ENCODE results near the gene EHMT1.
A peak's percentile ranks its signal among the peaks of the same experiment; 100 is the strongest.

EHMT1 gene

GRCh38 chr9:137588311-137588710 lies 30.5 kb upstream of the EHMT1 start:
- Mint-ChIP-seq H3K27me3 (ENCODE audit: low read depth) (no peaks in the 10 kb centered on the region), H3K36me3 (ENCODE audit: low read depth) (peaks cover 30% of the 10 kb centered on the region), H3K4me3 (peak overlapping the region; percentile 87 to 91 (median 90)), H3K9me3 (no peaks in the 10 kb centered on the region), H3K4me1 (peaks cover 11% of the 10 kb centered on the region), H3K27ac (no peak overlapping the region)
- TF ChIP-seq CTCF (IDR thresholded peaks at IDR 0.05; ENCODE audit: unreplicated experiment in 3 of 3): no peak

GRCh38 chr9:137588891-137589290 lies 29.9 kb upstream of the EHMT1 start:
- H3K9me3 Mint-ChIP-seq: no peaks in the 10 kb centered on the region
- no peak for TF ChIP-seq CTCF (IDR thresholded peaks at IDR 0.05; ENCODE audit: unreplicated experiment in 3 of 3)
- peaks cover 25% of the 10 kb centered on the region for H3K36me3 Mint-ChIP-seq (ENCODE audit: low read depth)
- no peaks in the 10 kb centered on the region for H3K27me3 Mint-ChIP-seq (ENCODE audit: low read depth)
- H3K27ac Mint-ChIP-seq: peak overlapping the region in 1 of 3 experiments; percentile 41
- H3K4me3 Mint-ChIP-seq: peak overlapping the region; percentile 87 to 91 (median 90)
- H3K4me1 Mint-ChIP-seq: peaks cover 11% of the 10 kb centered on the region

- Mint-ChIP-seq H3K4me1 (peaks cover 11% of the 10 kb centered on the region), H3K27ac (no peak overlapping the region), H3K27me3 (ENCODE audit: low read depth) (no peaks in the 10 kb centered on the region), H3K4me3 (peak overlapping the region; percentile 87 to 91 (median 90)), H3K36me3 (ENCODE audit: low read depth) (peaks cover 23% of the 10 kb centered on the region), H3K9me3 (no peaks in the 10 kb centered on the region)
- no peak for TF ChIP-seq CTCF (IDR thresholded peaks at IDR 0.05; ENCODE audit: unreplicated experiment in 3 of 3)
These were observed 29.2 kb upstream of the EHMT1 start for GRCh38 chr9:137589441-137590122.

GRCh38 chr9:137590123-137590468 lies 28.7 kb upstream of the EHMT1 start:
- H3K9me3 Mint-ChIP-seq: no peaks in the 10 kb centered on the region
- no peak overlapping the region for H3K4me3 Mint-ChIP-seq
- peaks cover 19% of the 10 kb centered on the region for H3K36me3 Mint-ChIP-seq (ENCODE audit: low read depth)
- no peak for TF ChIP-seq CTCF (IDR thresholded peaks at IDR 0.05; ENCODE audit: unreplicated experiment in 3 of 3)
- no peak overlapping the region for H3K27ac Mint-ChIP-seq
- no peaks in the 10 kb centered on the region for H3K27me3 Mint-ChIP-seq (ENCODE audit: low read depth)
- peaks cover 11% of the 10 kb centered on the region for H3K4me1 Mint-ChIP-seq

GRCh38 chr9:137590469-137591383 lies 28.1 kb upstream of the EHMT1 start, which contains the start of gene ZMYND19:
Gene ZMYND19, minus strand, starts transcription at chr9:137590512. Its CDS starts 249 bp downstream, at chr9:137590263.
- Mint-ChIP-seq H3K4me3 (peak within 1 kb of the TSS; percentile 91 to 99 (median 98)), H3K4me1 (peaks cover 11% of the 10 kb centered on the region), H3K9me3 (no peaks in the 10 kb centered on the region), H3K27me3 (ENCODE audit: low read depth) (no peaks in the 10 kb centered on the region), H3K36me3 (ENCODE audit: low read depth) (peaks cover 19% of the 10 kb centered on the region), H3K27ac (peak within 1 kb of the TSS; percentile 38 to 81 (median 74))
- no peak for TF ChIP-seq CTCF (IDR thresholded peaks at IDR 0.05; ENCODE audit: unreplicated experiment in 3 of 3)
